Neural cell (in vitro differentiated cells): ENCODE data around the gene PLOD2. TPM values are rescaled to one million over a fixed set of nuclear protein-coding genes. Genes with fewer than 3 reads are reported as not detected.

Source experiments
- H2AFZ ChIP-seq: fragments of 200-600, 300-800 bp; sonication (generic), shearing (Covaris generic); 2 replicates; pipeline ENCODE4 v1.6.0; 2014; ENCODE audit warnings: low read depth, mild to moderate bottlenecking, antibody characterized with exemption, low read length, moderate library complexity
- H3F3A ChIP-seq: fragments of 200-600 bp; shearing (Covaris generic); 2 replicates; pipeline ENCODE4 v1.6.1; 2016; ENCODE audit warnings: mild to moderate bottlenecking, moderate library complexity, mixed read lengths, antibody characterized with exemption, low read length; ENCODE audit not compliant: insufficient read depth, poor library complexity, severe bottlenecking
- H3K27ac ChIP-seq: fragments of 200-600, 300-800 bp; sonication (generic), shearing (Covaris generic); 2 replicates; pipeline ENCODE4 v1.5.1; 2014; ENCODE audit warnings: mild to moderate bottlenecking, low read length, moderate library complexity
- H3K27me3 ChIP-seq: fragments of 300-800, 200-600 bp; sonication (generic), shearing (Covaris generic); 2 replicates; pipeline ENCODE4 v1.6.0; 2014; ENCODE audit warnings: mild to moderate bottlenecking, low read depth, low read length, moderate library complexity; ENCODE audit not compliant: insufficient read depth
- H3K36me3 ChIP-seq: fragments of 300-800, 200-600 bp; sonication (generic), shearing (Covaris generic); 2 replicates; pipeline ENCODE4 v1.5.1; 2014; ENCODE audit warnings: mild to moderate bottlenecking, antibody characterized with exemption, low read length, moderate library complexity; ENCODE audit not compliant: insufficient read depth
- H3K4me2 ChIP-seq: fragments of 300-800, 200-600 bp; sonication (generic), shearing (Covaris generic); 2 replicates; pipeline ENCODE4 v1.6.0; 2014; ENCODE audit warnings: mild to moderate bottlenecking, low read length
- H3K4me3 ChIP-seq: fragments of 300-800, 200-600 bp; sonication (generic), shearing (Covaris generic); 2 replicates; pipeline ENCODE4 v1.5.1; 2014; ENCODE audit warnings: mild to moderate bottlenecking, low read length, moderate library complexity
- H3K79me2 ChIP-seq: fragments of 200-600 bp; shearing (Covaris generic); replicated peaks from 2 replicates; pipeline ENCODE4 v1.6.0; 2014; ENCODE audit warnings: mild to moderate bottlenecking, low read length, moderate library complexity; ENCODE audit not compliant: insufficient read depth
- H3K9ac ChIP-seq: fragments of 300-800, 200-600 bp; sonication (generic), shearing (Covaris generic); 2 replicates; pipeline ENCODE4 v1.6.1; 2016; ENCODE audit warnings: mild to moderate bottlenecking, low read length, mixed read lengths
- H3K9me2 ChIP-seq: fragments of 200-600 bp; shearing (Covaris generic); 2 replicates; pipeline ENCODE4 v1.6.1; 2016; ENCODE audit warnings: mild to moderate bottlenecking, low read length, mixed read lengths; ENCODE audit not compliant: insufficient read depth
- H3K9me3 ChIP-seq: fragments of 200-600, 300-800 bp; sonication (generic), shearing (Covaris generic); 2 replicates; pipeline ENCODE4 v1.6.1; 2016; ENCODE audit warnings: mild to moderate bottlenecking, mixed run types, low read length, moderate library complexity, mixed read lengths
- H4K20me1 ChIP-seq: fragments of 200-600 bp; shearing (Covaris generic); 2 replicates; pipeline ENCODE4 v1.6.1; 2016; ENCODE audit warnings: mild to moderate bottlenecking, mixed run types; ENCODE audit not compliant: insufficient read depth
- EP300 ChIP-seq: fragments of 450-650 bp; conservative IDR thresholded peaks from 2 replicates; pipeline ENCODE4 v1.6.1; 2014; ENCODE audit warnings: antibody characterized with exemption, mild to moderate bottlenecking, moderate library complexity; ENCODE audit not compliant: poor library complexity, severe bottlenecking
- EZH2 ChIP-seq: fragments of 200-600, 300-800 bp; shearing (Covaris generic), sonication (generic); IDR thresholded peaks from 2 replicates; pipeline ENCODE4 v1.6.1; 2014; ENCODE audit warnings: antibody characterized with exemption, low read length, borderline replicate concordance, mild to moderate bottlenecking; ENCODE audit not compliant: insufficient read depth, poor library complexity, severe bottlenecking
- MXI1 ChIP-seq: fragments of 450-650 bp; conservative IDR thresholded peaks from 2 replicates; pipeline ENCODE4 v1.6.1; 2014; ENCODE audit warnings: antibody characterized with exemption, mild to moderate bottlenecking; ENCODE audit not compliant: poor library complexity, severe bottlenecking
- POLR2AphosphoS5 ChIP-seq: IDR thresholded peaks from 2 replicates; pipeline ENCODE4 v1.6.1; 2012
- RAD21 ChIP-seq: fragments of 450-650 bp; conservative IDR thresholded peaks from 2 replicates; pipeline ENCODE4 v1.6.1; 2014; ENCODE audit warnings: antibody characterized with exemption, mild to moderate bottlenecking, moderate library complexity
- SMC3 ChIP-seq: fragments of 450-650 bp; conservative IDR thresholded peaks from 2 replicates; pipeline ENCODE4 v1.6.1; 2014; ENCODE audit warnings: antibody characterized with exemption, mild to moderate bottlenecking, moderate library complexity; ENCODE audit not compliant: poor library complexity
- TAF1 ChIP-seq: IDR thresholded peaks from 2 replicates; pipeline ENCODE4 v1.6.1; 2012; ENCODE audit warnings: low read depth
- polyA plus RNA-seq: library from polyadenylated mRNA; depleted of rRNA; stranded (reverse); fragments of >200 nt; gene quantifications from 2 replicates; pipeline ENCODE4 v1.2.3, GENCODE V29; 2014
- TF ChIP-seq, protein P1 (sequence below): fragments of 450-650 bp; IDR thresholded peaks from 2 replicates; pipeline ENCODE4 v1.5.1; 2014; ENCODE audit warnings: antibody characterized with exemption, mild to moderate bottlenecking, moderate library complexity; ENCODE audit not compliant: poor library complexity, severe bottlenecking
- TF ChIP-seq, protein P2 (sequence below): IDR thresholded peaks from 2 replicates; pipeline ENCODE4 v1.6.1; 2012; ENCODE audit warnings: borderline replicate concordance

The PLOD2 gene
- polyA plus RNA-seq, 1 donor from 2014 or later: 5.6 TPM

DNA sequence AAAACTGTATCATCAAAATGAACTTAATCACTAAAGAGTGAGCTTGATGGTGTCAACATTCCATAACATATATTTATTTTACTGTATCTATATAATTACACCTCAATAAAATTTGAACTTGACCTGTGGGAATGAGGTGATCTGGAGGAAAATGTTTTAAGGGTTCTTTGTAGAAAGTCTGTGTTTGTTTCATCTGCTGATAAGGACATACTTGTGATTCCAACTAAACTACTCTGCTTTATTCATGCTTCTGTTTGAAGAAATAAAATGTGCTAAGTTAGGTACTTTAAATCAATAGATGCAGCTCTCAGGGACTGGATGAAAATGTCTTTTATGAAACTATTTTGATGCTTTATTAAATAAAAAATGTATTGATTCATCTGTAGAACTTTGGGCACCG, 11.6 kb upstream of the PLOD2 start:
- Histone ChIP-seq H4K20me1 (no peaks in the 10 kb centered on the region), H3K9ac (no peak overlapping the region), H3K79me2 (no peaks in the 10 kb centered on the region), H3K4me3 (no peak overlapping the region), H3K27me3 (no peaks in the 10 kb centered on the region), H3K27ac (no peak overlapping the region), H2AFZ (no peak overlapping the region), H3K4me2 (no peak overlapping the region), H3K9me2 (no peaks in the 10 kb centered on the region), H3K36me3 (no peaks in the 10 kb centered on the region), H3K9me3 (no peaks in the 10 kb centered on the region), H3F3A (no peaks in the 10 kb centered on the region)
- TF ChIP-seq SMC3: no peak
- TF ChIP-seq MXI1: no peak
- TF ChIP-seq EZH2: no peak
- TF ChIP-seq, protein P1, sequence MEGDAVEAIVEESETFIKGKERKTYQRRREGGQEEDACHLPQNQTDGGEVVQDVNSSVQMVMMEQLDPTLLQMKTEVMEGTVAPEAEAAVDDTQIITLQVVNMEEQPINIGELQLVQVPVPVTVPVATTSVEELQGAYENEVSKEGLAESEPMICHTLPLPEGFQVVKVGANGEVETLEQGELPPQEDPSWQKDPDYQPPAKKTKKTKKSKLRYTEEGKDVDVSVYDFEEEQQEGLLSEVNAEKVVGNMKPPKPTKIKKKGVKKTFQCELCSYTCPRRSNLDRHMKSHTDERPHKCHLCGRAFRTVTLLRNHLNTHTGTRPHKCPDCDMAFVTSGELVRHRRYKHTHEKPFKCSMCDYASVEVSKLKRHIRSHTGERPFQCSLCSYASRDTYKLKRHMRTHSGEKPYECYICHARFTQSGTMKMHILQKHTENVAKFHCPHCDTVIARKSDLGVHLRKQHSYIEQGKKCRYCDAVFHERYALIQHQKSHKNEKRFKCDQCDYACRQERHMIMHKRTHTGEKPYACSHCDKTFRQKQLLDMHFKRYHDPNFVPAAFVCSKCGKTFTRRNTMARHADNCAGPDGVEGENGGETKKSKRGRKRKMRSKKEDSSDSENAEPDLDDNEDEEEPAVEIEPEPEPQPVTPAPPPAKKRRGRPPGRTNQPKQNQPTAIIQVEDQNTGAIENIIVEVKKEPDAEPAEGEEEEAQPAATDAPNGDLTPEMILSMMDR: no peak
- TF ChIP-seq TAF1: no peak
- TF ChIP-seq, protein P2, sequence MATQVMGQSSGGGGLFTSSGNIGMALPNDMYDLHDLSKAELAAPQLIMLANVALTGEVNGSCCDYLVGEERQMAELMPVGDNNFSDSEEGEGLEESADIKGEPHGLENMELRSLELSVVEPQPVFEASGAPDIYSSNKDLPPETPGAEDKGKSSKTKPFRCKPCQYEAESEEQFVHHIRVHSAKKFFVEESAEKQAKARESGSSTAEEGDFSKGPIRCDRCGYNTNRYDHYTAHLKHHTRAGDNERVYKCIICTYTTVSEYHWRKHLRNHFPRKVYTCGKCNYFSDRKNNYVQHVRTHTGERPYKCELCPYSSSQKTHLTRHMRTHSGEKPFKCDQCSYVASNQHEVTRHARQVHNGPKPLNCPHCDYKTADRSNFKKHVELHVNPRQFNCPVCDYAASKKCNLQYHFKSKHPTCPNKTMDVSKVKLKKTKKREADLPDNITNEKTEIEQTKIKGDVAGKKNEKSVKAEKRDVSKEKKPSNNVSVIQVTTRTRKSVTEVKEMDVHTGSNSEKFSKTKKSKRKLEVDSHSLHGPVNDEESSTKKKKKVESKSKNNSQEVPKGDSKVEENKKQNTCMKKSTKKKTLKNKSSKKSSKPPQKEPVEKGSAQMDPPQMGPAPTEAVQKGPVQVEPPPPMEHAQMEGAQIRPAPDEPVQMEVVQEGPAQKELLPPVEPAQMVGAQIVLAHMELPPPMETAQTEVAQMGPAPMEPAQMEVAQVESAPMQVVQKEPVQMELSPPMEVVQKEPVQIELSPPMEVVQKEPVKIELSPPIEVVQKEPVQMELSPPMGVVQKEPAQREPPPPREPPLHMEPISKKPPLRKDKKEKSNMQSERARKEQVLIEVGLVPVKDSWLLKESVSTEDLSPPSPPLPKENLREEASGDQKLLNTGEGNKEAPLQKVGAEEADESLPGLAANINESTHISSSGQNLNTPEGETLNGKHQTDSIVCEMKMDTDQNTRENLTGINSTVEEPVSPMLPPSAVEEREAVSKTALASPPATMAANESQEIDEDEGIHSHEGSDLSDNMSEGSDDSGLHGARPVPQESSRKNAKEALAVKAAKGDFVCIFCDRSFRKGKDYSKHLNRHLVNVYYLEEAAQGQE: no peak

DNA sequence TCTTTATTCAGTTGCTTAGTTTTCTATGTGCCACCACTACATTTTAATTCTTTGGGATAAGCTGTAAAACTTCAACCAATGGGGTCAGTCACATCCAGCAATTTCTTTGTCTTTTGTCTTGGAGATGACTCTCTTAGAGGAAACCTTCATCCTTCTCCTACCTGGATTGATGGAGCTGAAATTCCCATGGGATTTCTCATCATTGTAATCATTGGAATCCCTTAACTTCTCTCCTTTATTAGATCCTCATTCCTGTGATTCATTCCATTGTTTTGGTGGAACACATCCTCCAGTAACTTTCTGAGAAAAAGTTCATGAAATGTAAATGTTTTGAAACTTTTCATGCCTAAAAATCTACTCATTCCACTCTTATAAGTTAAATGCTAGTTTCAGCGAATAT, 9.6 kb upstream of the PLOD2 start:
- Histone ChIP-seq H3K27me3 (no peaks in the 10 kb centered on the region), H3K9me3 (no peaks in the 10 kb centered on the region), H3K4me3 (no peak overlapping the region), H3K79me2 (no peaks in the 10 kb centered on the region), H4K20me1 (no peaks in the 10 kb centered on the region), H3K27ac (no peak overlapping the region), H2AFZ (no peak overlapping the region), H3F3A (no peaks in the 10 kb centered on the region), H3K9me2 (no peaks in the 10 kb centered on the region), H3K9ac (no peak overlapping the region), H3K36me3 (no peaks in the 10 kb centered on the region), H3K4me2 (no peak overlapping the region)
- TF ChIP-seq EZH2: no peak
- no peak for TF ChIP-seq TAF1
- TF ChIP-seq RAD21: no peak
- TF ChIP-seq SMC3: no peak
- no peak for TF ChIP-seq EP300
- no peak for TF ChIP-seq MXI1
- TF ChIP-seq POLR2AphosphoS5: no peak

DNA sequence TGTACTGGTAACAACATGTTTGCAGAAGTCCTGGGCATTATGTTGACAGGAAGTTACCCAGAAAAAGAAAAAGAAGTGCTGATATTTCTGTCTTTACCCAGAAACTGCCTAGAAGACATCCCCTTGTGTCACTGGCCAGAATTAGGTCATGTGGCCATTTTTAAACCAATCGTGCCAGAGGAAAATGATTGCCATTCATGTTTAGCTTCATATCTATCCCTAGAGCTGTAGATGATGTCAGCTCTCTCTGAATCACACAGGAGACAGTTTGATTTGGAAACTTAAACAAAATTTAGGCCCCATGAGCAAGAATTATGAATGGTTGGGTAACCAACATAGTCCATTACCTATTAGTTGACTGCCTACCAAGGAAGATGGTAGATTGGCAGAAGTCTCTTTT, 8.9 kb upstream of the PLOD2 start:
- H3K9me2 ChIP-seq: no peaks in the 10 kb centered on the region
- no peaks in the 10 kb centered on the region for H3K36me3 ChIP-seq
- no peak overlapping the region for H3K9ac ChIP-seq
- H3K27me3 ChIP-seq: no peaks in the 10 kb centered on the region
- no peak overlapping the region for H3K4me2 ChIP-seq
- no peaks in the 10 kb centered on the region for H3F3A ChIP-seq
- no peak overlapping the region for H2AFZ ChIP-seq
- no peaks in the 10 kb centered on the region for H4K20me1 ChIP-seq
- no peak overlapping the region for H3K27ac ChIP-seq
- H3K79me2 ChIP-seq: no peaks in the 10 kb centered on the region
- H3K9me3 ChIP-seq: no peaks in the 10 kb centered on the region
- no peak overlapping the region for H3K4me3 ChIP-seq
- no peak for TF ChIP-seq SMC3
- TF ChIP-seq POLR2AphosphoS5: no peak
- TF ChIP-seq EP300: no peak
- TF ChIP-seq, protein P2: no peak
- TF ChIP-seq RAD21: no peak
- TF ChIP-seq, protein P1: no peak
